8988T (cell line): ENCODE results near the gene SLC25A21.
"Not testable (repeated sequence)": the region's sequence is repeated elsewhere in the genome, so short reads cannot be mapped to it uniquely, and the experiment has no call there.

ENCODE experiments used
- DNase-seq: peaks from one replicate; pipeline ENCODE4 v3.0.0; 2011

SLC25A21 gene

GRCh38 chr14:36938678-36939077 lies 233.7 kb downstream of the SLC25A21 start:
- no peak for DNase-seq

DNA sequence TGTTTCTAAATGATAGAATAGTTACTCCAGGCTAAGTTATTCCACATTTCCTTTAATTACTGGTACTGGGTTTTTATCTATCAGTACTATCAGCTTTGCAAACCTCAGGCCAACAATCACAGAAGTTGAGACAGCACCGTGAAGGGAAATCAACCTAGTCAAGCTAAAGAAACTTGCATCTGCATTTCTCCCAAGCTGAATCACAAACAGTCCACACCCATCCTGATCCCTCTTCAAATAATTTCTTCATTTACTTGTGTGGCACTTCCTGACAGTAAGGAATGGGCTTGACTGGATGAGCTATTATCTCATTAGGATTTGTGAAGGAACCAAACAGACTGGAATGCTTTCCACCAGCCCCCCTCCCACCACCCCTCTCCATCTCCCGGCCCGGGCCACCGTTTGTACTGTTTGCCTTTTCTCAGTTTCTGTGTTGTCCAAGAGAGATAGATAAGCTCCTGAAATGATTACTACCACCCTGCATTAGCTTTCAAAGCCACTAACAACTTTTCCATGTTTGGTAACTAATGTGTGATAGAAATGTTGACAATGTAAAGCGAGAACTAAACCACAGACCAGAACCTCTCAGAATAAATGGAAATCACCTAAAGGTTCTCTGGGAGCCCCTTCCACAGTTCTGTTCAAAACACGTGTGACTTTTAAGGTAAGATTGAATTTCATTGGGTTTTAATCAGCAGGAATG lies 236.3 kb downstream of the SLC25A21 start:
- DNase-seq, result no peak

DNA sequence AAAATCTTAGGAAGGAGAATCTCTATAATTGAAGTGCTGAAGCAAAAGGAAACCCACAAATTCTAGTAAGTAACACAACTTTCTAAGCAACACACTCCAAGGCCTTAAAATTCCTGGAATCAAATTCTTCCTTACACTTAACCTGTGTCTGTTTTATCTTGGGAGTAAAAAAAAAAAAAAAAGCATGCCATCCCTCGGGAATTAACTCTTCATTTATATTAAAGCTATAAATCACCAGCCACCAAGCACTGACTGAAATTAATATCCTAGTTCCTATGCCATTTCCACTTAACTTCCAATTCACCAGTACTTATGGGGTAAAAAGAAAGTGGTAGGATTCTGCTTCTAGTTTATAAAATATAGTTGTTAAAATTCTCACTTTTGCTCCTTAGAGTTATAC lies 238.1 kb downstream of the SLC25A21 start:
- no peak for DNase-seq

- no peak for DNase-seq
These were observed 240.6 kb downstream of the SLC25A21 start for GRCh38 chr14:36931791-36932190.

DNA sequence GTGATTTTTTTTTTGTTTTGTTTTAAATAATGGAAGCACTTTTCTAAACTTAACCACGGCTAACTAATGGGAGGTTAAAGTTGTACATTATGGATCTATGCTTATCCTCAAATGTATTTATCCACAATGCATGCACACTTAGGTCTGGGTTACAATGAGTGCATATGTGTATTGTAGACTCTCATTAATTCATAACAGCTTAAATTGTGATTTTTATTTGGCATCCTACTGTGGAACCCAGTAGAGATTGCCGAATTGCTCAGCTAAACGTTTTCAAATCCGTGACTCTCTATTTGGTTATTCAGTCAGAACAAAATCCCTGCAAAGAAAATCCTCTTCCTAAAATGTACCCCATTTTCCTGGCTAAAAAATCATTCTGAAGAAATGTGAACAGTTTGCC lies 244.0 kb downstream of the SLC25A21 start:
- DNase-seq, result no peak

DNA sequence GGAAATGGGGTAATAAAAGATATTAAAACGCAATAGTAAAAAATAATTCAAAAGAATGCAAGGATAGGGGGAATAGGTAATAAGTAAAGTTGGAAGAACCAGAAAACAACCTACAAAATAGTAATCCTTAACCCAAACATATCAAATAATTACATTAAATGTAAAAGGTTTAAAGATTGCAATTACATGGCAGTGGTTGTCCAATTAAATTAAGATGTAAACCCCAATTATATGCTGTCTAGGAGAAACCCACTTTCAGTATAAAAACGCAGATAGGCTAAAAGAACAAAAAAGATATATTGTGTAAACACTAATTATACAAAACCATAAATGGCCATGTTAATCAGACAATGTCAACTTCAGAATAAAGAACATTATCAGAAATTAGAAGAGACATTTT lies 247.3 kb downstream of the SLC25A21 start:
- no peak for DNase-seq

DNA sequence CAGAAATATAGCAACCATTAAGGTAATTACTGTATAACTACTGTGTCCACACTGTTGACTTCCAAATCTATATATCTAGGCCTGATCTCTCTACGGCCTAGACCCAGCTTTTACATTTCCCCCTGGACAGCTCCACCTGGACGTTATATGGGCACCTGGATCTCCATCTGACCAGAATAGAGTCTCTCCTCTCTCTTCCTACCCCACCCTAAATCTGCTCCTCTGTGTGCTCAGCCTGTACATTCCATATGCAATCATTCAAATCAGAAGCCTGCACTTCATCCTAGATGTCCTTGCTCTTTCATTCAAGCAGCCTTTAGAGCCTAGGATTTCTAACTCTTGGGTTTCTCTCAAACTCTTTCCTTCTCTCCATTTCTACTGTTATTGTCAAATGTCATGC lies 255.7 kb downstream of the SLC25A21 start:
- no peak for DNase-seq

DNA sequence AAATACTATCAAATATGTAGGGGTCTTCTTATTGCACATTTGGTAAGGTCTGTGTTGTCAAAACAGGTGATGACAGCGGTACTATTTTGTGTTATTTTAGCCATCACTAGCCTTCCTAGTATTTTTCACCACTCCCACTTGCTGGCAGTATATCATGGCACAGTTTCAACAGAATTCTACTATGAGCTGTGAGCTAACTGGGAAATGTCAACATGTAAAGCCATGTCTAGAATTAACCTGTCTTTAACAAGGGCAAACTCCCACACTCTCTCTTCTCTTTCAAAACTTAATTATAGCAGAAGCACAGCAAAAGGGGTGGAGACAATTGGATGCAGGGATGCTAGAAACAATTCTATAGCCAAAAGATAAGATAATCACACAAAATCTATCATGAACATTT lies 257.3 kb downstream of the SLC25A21 start:
- no peak for DNase-seq

DNA sequence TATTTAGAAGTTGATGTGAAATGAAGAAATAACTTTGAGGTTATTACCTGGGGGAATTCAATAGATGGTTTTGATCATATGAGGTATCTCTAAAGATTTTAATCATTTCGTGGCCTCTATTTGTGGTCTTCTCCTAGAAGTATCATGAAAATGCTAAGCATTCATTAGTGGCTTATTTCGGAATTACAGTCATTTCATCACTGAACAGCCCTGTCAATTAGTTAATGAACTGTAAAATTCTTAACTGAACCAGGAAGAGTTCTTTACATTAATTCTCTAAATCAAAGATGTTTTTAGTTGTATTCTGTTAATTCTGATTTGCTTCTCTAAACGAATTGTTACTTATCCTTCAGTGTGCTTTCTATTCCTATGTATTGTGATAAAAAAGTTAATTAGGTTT lies 261.8 kb downstream of the SLC25A21 start:
- DNase-seq, result no peak

- DNase-seq, result no peak
These were observed 267.0 kb downstream of the SLC25A21 start for GRCh38 chr14:36905272-36905888.

DNA sequence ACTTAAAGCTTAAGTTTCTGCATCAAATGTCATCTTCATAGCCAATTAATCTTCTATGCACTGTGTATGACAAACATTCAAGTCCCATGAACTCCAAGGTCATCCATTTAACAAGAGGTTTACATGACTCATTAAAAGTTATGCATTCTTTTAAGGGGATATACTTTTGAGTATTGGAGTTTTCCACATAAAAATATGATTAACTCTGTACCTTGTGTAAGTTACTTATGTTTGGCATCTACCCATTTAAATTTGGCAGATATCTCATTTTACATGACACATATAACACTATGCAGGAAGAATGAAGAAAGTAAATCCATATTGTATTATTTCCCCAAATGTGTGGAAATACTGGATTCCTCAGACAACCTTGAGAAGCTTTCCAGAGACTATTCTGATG lies 270.5 kb downstream of the SLC25A21 start:
- DNase-seq, result no peak

- DNase-seq, result no peak
These were observed 271.6 kb downstream of the SLC25A21 start for GRCh38 chr14:36900846-36901245.

- DNase-seq, result not testable (repeated sequence)
These were observed 276.1 kb downstream of the SLC25A21 start for GRCh38 chr14:36896300-36896699.

DNA sequence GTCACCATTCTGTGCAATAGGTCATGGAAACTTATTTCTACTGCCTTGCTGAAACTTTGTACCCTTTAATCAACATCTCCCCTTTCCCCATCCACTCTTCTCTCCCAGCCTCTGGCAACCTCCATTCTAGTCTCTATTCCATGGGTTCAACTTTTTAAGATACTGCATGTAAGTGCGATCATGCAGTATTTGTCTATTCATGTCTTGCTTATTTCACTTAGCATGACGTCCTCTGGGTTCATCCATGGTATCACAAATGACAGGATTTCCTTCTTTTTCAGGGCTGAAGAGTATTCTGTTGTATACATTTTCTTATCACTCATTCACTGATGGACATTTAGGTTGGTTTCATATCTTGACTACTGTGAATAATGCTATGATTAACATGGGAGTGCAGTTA lies 288.4 kb downstream of the SLC25A21 start:
- DNase-seq, result no peak

DNA sequence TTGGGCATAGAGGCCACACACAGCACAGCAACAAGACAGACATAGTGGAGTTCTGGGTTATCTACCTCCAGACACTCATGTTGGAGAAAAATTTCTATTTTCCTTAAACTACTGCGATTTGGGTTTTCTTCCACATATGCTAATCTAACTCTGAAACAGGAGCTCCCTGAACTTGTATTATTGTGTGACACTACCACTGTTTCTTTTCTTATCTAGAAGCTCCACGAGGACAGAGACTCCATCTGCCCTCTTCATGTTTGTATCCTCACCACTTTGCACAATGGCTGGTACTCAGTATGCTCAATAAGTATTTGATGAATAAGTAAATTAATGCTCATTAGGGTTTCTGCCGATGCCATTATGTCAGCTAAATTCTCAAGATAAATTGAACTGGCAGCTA lies 292.1 kb downstream of the SLC25A21 start:
- no peak for DNase-seq

DNA sequence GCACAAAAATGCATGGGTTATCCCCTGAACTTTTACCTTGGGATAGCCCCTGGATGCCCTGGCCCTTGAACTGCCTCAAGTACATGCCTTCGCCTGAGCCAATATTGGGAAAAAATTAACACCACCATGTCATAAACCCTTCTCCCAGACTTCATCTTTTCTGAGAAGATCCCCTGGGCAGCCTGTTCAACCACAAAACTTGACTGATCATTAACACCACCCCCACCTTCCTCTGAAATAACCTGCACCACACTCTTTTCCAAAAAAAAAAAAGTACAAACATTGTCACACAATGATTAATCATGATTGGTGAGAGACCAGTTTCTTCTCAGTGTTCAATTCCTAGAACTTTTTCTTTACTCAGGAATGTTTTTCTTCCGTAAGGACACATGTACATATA lies 292.8 kb downstream of the SLC25A21 start:
- no peak for DNase-seq

DNA sequence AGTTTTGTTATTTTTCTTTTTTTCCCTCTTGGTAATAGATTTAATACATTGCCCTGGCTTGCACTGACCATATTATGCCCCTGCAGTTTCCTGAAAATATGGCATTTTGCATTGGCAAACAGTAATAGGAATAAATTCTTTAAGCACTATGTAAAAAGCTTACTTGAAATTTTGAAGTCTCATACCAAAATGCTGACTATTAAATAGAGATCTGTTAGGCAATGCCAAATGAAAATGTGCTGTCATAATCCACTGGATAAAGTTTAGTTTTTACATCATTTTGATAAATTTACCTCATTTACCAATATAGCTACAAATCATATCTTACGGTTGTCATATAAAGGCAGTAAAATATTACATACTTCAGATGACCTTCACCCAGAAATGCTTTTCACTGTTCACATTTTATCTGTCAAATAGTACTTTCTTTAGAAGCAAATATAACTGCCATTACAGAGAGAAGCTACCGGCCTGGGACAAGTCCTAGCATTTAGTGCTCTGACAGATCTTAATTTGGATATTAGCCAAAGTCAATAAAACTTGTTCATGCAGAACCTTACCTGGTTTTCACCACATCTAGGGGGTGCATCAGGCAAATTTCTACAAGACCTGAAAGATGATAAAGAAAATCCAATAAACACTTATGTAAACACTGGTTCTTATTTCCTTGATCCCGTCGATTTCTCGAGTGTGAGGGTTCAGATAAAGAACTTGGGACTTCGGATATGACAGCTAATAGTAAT lies 297.8 kb downstream of the SLC25A21 start:
- DNase-seq, result no peak

- DNase-seq, result no peak
These were observed 301.6 kb downstream of the SLC25A21 start for GRCh38 chr14:36870776-36871175.

DNA sequence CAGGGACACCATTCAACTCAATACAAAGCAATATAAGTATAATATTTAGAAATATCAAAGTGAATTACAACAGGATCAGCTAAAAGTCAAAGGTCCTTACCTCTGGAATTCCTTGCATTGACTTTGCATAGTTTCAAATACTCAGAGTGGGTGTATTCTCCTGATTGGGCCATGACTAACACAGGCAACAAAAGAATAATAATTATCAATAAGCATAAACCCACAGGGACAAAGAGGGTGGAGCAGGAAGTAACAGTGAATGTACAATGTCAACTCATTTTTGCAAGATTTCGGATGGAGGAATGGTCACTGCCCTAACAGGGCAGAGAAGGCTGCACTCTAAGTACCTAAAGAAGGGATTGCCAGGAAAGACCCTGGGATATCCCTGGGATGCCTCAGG lies 303.3 kb downstream of the SLC25A21 start:
- DNase-seq, result no peak

DNA sequence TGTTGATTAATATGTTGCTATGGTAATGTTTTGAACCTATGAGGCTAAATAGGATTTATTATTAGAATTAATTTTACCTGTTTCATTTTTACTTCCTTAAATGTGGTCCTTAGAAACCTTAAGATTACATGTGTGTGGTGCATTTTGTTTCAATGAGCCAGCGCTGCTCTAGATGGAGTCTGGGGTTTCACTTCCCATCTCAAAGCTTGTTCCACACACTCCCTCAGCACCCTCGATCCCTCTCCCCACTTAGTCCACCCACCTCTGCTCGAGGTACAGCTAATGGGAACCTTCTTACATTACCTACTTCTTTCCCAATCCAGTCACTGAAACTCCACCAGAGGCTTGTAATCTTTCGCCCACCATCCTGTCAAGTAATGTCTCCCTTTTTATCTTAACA lies 305.5 kb downstream of the SLC25A21 start:
- no peak for DNase-seq

DNA sequence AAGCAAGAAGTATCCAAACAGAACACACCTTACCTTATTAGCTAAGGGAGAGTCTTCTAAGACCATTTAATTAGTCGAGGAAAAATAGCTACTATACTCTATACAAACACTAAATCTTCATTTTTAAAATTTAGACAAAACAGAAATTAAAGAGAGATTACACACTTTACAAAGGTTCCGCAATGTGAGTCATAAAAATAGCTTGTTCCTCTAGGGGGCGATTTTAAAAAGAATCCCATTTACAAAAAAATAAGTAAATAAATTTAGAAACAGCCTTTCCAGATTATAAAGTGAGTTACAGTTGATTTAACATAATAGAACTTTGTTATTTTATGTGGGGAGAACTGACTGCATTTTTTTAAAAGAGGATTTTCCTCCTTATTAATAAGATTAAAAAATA lies 309.1 kb downstream of the SLC25A21 start:
- DNase-seq, result no peak

DNA sequence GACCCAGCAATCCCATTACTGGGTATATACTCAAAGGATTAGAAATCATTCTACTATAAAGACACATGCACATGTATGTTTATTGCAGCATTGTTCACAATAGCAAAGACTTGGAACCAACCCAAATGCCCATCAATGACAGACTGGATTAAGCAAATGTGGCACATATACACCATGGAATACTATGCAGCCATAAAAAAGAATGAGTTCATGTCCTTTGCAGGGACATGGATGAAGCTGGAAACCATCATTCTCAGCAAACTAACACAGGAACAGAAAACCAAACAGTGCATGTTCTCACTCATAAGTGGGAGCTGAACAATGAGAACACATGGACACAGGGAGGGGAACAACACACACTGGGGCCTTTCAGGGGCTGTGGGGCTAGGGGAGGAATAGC lies 310.2 kb downstream of the SLC25A21 start:
- not testable (repeated sequence) for DNase-seq

DNA sequence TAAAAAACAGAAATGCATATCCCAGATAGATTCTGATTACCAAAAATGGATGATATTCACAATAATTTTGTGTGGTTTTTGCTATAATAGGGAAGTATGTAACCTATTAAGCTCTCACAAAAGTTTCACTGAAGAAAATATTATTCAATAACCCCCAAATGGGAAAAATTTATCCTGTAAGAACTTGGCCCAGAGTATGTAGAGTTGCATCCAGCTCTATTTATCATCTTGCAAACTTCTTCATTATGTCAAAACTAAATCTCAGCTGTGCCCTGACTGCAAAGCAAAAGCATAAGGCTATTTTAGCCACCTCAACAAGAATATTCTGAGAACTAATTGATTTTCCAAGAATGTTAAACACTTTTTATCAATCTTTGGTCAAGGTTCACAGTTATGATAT lies 311.6 kb downstream of the SLC25A21 start:
- DNase-seq, result no peak

DNA sequence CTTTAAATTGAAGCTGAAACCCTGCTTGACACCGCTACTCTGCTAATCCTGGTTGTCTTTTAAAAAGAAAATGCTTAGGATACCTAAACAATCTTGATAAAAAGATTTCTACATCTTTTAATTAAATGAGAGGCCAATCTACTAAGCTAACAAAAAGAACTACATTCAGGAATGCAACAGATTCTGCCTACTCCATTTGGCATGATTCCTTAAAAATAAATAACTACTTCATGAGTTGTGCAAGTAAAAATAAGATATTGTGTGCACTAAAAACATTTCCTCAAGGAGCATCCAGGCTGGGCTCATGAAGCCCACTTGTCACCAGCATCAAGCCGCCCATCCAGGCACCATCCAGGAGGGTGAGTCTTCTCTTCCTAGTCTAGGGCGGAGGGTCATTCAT lies 313.3 kb downstream of the SLC25A21 start:
- DNase-seq, result no peak
